Globus pallidus (tissue), 1 donor: ENCODE measurements around the gene ACP4.
"Not testable (repeated sequence)": the region's sequence is repeated elsewhere in the genome, so short reads cannot be mapped to it uniquely, and the experiment has no call there.

Source experiments
- DNase-seq: peaks from one replicate; pipeline ENCODE4 v3.0.0-alpha.2; 2015; ENCODE audit warnings: low spot score

Gene ACP4

DNA sequence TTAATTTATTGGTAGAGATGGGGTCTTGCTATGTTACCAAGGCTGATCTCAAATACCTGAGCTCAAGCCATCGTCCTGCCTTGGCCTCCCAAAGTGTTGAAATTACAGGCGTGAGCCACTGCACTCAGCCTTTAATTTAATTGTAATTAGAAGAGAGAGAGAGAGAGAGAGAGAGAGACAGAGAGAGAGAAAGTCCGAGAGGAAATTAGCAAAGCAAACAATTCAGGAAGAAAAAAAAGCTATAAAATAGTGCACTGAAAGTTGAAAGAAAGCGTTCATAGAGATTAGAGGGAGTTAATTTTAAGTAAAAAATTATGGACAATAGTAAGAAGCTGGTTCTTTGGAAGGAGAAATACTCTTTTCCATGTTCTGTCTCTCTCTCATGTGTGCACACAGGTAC, 13.0 kb upstream of the ACP4 start:
- DNase-seq: no peak

DNA sequence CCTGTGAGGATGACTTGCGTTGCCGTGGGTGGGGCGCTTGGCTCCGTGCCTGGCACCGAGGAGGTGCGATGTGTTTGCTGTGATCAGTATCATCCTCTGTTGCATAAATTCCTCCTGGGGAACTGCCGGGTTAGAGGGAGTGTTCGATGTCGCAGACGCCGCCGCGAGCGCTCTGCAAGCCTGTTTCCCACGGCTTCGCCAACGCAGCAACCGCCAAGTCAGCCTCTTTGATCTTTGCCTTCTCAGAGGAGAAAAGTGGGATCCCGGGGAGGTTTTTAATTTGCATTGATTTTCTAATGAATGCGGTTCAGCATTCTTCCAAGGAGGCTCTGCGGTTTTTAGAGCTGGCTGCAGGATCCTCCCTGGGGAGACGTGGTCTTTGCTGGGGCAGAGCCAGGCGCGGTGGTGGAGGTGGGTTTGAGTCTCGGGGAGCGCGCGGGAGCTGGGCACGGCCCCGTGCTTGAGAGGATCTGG, 12.3 kb upstream of the ACP4 start:
- no peak for DNase-seq

DNA sequence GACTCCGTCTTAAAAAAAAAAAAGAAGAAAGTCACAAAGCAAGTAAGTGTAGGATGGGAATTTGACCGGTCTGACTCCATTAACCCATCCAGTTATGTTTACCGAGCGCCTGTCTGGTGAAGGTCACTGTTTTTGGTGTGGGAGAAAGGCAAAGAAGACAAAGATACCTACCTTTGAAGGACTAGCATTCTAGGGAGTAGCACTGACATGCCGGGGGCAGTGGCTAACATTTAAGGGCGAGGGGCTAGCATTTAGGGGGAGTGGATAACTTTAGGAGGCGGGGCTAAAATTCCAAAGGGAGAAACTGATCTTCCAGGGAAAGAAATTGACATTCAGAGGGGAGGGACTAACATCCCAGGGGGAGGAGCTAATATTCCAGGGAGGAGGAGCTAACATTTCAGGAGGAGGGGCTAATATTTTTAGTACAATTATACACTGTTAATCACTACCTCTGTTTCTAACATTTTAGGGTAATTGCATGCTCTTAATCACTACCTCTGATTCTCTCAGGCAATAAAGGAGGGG, 11.2 kb upstream of the ACP4 start:
- no peak for DNase-seq

DNA sequence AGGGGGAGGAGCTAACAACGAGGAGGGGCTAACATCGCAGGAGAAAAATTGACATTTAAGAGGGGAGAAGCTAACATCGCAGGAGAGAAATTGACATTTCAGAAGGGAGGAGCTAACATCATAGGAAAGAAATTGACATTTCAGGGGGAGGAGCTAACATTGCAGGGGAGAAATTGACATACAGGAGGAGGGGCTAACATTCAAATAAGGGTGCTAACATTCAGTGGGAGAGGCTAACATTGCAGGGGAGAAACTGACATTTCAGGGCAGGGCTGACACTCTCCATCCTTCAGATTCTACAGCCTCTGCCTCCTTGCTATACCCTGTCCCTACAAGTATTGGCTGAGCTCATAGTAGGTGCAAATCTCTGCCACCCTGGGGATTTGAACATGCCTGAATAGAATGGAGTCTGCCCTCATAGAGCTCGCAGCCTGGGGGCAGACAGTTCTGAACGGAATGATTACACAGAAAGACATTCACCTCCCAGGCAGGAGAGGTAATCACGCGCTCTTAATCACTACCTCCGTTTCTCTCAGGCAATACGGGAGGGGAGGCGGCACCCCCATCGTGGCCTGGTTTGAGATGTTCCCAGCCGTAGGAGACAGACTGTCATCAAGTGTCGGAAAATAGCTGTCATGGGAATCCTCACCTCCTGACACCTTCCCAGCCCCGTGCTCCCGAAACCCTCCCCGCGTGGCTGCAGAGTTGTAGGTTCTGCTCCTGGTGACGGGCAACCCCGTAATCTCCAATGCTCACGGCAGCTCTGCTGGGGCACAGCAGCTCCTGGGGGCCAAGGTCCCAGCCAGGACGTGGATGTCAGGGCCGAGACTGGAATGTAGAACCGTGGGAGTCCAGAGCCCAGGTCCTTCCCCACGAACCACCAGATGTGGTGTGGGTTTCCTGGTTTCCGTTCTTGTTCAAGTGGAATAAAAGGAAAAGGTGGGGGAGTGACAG, 10.4 kb upstream of the ACP4 start:
- no peak for DNase-seq

DNA sequence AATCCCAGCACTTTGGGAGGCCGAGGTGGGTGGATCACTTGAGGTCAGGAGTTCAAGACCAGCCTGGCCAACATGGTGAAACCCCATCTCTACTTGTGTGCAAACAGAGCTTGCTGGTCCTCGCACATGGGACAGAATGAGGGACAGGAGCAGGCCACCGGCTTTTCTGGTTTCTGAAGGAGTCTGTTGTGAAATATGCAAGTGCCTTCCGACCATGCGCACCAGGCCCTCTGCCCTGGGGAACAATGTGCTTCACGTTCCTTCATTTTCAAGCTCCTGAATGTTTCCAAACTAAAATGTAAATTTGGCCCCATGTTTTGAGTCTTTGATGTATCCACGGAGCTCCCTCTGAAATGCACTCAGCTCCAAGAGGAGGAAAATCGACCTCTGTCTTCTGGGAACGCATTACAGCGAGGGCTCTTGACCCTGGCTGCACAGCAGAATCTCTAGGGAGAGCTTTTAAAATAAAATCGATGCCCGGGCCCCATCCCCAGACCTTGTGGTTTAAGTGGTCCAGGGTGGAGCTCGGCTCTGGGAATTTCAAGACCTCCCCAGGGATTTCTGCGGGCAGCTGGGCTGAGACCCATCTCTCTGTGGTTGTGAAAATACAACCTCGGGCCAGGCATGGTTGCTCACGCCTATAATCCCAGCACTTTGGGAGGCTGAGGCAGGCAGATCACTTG, 9.3 kb upstream of the ACP4 start:
- DNase-seq: no peak

DNA sequence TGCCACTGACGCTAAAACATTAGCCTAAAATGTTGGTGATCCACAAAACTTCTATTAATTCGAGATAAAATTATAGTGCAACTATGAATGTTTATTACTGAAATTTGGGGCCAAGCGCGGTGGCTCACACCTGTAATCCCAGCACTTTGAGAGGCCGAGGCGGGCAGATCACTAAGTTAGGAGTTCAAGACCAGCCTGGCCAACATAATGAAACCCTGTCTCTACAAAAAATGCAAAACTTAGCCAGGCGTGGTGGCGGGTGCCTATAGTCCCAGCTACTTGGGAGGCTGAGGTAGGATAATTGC, 6.4 kb upstream of the ACP4 start:
- not testable (repeated sequence) for DNase-seq

DNA sequence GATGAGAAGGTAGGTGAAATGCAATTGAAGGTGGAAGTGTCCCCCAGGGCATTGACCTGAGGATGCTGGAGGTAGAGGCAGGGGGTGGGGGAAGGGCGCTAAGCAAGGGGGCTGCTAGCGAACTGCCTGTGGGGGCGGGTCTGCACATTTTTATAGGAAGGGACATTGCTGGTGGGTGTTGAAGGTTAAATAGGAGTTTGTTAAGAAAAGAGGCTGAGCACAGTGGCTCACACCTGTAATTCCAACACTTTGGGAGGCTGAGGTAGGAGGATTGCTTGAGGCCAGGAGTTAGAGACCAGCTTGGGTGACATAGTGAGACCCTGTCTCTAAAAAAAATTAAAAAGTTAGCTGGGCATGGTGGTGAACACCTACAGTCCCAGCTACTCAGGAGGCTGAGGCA, 5.5 kb upstream of the ACP4 start:
- DNase-seq: no peak

DNA sequence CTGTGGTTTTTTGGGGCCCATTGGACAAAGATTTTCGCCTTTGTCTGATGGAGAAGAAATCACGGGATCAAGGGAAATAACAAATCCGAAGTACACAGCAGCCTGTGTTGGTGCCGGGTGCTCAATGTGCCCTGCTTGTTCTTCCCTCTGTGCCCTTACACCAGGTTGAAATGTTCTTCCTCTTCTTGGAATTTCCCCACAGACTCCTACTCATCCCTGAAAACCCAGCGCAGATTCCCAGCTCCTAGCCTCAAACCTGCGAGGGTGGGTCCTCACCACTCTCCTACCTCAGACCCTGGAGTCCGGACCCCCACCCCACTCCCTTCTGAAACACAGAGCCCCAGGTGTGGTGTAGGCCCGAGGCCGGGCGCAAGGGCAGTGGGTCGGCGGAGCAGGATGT, 4.9 kb upstream of the ACP4 start:
- no peak for DNase-seq

DNA sequence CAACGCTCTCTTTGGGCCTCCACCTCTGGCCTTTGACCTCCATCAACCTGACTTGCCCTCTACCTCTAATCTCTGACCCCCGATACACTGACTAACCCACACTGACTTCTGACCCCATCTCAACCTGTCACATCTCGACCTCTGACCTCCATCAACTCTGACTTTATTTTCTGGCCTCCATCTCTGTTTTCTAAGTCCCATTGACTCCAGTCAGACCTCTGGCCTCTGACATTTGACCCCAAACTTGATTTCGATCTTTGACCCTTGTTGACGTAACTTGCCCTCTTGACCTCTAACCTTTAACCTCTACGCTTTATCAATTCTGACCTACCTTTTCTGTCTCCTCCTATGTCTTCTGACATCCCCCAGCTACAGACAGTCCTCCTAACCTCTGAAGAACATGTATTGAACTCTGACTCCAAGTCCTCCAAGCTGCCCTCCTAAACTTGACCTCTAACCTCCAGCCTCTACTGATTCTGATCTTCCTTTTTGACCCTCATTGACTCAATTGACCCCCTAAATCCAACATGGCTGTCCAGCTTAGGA, 780 bp downstream of the ACP4 start:
- DNase-seq: no peak

DNA sequence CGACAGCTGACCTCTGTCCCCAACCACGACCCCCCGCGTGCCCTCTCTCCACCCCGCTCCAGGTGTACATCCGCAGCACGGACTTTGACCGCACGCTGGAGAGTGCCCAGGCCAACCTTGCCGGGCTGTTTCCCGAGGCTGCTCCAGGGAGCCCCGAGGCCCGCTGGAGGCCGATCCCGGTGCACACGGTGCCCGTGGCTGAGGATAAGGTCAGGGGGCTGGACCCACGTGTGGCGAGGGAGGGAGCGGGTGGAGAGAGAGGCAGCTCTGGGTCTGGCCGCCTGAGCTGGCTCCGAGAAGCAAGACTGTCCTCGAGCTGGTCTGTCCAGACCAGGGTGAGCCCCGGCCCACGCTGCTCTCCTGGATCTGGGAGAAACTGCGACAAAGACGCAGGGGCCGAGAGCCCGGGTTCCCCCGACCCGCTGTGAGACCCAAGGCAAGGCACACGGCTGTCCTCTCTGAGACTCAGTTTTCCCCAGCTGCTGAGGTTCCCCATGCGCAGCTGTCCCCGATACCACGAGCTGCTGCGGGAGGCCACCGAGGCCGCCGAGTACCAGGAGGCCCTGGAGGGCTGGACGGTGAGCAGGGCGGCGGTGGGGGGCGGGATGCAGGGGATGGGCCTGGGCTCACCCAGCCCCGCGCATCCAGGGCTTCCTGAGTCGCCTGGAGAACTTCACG, 1.5 kb downstream of the ACP4 start:
- DNase-seq: no peak

DNA sequence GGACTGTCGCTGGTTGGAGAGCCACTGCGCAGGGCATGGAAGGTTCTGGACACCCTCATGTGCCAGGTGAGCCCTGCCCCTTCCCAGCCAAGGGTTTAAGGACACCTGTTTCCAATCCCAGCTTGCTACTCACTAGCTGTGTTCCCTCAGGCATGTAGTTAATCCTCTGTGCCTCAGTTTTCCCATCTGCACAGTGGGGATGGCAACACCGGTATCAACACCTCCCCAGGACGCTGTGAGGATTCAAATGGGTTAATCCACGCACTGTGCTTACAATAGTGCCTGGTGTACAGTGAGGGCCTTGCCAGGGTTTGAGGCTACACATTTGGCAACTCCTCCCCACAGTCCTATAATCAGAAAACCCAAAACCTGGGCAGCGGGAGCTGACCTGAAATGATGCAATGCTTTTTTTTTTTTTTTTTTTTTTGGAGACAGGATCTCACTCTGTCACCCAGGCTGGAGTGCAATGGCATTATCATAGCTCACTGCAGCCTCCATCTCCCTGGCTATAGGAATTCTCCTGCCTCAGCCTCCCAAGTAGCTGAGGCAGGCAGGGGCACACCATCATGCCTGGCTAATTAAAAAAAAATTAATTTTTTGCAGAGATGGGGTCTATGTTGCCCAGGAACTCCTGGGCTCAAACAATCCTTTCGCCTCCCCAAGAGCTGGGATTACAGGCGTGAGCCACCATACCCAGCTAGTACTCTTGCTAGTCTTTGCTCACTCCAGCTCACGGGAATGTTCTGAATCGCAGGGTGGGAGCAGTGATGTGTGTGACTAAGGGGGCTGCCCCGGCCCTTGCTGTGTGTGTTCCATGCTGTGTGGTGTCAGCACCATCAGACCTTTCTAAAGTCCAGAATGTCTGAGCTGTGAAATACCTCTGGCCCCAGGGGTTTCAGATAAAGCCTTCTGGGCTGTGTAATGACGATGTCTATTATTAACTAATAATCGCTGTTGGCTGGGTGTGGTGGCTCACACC, 2.3 kb downstream of the ACP4 start:
- no peak for DNase-seq

DNA sequence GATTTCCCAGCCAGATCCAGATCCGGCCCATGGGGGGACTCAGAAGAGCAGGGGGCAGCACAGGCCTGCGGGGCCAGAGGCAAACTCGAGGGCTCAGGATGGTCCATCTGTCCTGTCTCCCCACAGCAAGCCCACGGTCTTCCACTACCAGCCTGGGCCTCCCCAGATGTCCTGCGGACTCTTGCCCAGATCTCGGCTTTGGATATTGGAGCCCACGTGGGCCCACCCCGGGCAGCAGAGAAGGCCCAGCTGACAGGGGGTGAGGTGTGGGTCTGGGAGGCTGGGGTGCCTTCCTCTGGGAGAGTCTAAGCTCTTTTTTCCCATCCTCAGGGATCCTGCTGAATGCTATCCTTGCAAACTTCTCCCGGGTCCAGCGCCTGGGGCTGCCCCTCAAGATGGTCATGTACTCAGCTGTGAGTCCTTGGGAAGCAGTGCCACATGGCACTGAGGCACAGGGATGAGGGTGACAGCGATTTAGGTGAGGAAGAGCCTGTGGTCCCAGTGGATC, 3.4 kb downstream of the ACP4 start:
- DNase-seq: no peak

DNA sequence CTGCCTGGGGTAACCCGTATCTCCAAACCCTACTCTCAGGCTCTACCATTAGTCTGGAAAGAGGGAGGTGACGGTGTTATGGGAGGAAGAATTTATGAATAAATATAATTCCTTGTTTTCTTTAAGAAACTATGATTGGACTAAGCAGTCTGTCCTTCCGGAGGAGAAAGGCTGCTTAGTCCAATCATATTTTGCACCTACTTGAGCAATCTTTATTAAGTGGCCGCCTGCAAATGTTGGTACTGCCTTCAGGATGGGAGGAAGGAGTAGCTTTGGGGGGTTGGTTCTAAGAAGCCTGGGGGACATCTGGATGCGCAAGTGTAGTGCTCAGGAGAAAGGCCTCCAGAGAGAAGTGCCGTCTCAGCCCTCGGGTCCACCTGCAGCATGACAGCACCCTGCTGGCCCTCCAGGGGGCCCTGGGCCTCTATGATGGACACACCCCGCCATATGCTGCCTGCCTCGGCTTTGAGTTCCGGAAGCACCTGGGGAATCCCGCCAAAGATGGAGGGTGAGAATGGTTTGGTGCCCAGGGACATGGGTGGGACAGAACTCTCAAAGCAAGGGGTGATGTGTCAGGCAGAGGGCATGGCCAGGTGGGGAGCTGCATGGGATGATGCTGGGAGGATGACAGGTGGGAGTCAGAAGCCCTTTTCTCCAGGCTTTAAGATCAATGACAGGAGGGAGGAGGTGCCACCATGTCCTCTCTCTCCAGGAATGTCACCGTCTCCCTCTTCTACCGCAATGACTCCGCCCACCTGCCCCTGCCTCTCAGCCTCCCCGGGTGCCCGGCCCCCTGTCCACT, 4.1 kb downstream of the ACP4 start:
- DNase-seq: no peak

DNA sequence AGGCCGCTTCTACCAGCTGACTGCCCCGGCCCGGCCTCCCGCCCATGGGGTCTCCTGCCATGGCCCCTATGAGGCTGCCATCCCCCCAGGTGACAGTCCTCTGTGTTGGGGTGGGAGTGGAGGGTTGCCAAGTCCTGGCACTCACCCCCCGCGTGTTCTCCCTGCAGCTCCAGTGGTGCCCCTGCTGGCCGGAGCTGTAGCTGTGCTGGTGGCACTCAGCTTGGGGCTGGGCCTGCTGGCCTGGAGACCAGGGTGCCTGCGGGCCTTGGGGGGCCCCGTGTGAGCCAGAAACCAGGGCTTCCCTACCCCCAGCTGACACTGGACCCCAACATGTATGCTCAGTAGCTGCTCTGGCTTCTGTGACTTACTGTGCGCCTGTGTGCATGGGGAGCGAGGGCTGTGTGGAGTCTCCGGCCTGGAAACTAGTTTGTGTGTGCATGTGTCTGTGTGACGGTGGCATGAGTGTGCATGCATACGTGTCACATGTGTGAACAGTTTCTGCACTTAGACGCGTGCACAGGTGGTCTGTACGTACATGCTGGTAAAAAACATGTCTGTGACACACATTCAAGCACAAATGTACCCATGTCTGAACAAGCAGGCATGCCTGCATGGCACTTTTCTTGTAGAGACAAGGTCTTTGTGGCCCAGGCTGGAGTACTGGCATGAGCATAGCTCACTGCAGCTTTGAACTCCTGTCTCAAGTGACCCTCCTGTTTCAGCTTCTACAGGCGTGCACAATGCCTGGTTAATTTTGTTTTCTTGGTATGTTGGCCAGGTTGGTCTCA, 4.9 kb downstream of the ACP4 start:
- DNase-seq: no peak

DNA sequence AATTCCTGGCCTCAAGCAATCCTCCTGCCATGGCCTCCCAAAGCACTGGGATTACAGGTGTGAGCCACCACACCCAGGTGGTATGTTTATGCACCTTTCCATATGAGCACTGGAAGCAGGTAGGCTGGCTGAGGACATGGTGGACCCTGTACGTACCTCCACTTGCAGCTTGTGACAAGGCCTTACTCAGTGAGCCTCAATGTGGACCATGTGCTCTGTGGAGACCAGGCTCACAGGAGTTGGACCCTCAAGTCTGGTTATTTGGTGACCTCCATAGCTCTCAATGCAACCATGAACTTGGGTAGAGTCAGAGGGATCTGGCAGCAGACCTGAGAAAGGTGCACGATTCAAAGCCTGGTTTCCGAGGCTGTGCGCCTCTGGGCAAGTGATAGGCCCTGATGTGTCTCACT, 5.5 kb downstream of the ACP4 start:
- DNase-seq: no peak

DNA sequence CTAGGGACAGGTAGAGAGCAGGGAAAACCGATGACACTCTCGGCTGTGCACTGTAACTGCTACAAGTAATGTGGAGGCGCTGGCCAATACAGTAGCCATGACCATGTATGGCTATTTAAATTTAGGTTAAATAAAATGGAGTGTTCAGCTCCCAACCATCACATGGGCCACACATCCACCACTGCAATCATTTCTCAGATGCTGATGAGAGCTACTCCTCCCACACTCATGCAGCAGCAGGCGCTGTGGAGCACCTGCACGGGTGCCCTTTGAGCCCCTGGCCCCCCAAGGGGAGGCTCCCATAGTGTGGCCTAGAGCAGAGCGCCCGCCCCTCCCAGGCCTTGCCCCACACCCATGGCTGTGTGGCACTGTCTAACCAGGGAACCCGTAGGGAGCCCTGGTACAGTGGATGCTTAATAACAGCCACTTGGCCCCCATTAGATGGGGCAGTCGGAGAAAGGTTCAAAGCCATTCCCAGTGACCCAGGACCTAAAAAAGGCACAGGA, 6.0 kb downstream of the ACP4 start:
- DNase-seq: no peak

DNA sequence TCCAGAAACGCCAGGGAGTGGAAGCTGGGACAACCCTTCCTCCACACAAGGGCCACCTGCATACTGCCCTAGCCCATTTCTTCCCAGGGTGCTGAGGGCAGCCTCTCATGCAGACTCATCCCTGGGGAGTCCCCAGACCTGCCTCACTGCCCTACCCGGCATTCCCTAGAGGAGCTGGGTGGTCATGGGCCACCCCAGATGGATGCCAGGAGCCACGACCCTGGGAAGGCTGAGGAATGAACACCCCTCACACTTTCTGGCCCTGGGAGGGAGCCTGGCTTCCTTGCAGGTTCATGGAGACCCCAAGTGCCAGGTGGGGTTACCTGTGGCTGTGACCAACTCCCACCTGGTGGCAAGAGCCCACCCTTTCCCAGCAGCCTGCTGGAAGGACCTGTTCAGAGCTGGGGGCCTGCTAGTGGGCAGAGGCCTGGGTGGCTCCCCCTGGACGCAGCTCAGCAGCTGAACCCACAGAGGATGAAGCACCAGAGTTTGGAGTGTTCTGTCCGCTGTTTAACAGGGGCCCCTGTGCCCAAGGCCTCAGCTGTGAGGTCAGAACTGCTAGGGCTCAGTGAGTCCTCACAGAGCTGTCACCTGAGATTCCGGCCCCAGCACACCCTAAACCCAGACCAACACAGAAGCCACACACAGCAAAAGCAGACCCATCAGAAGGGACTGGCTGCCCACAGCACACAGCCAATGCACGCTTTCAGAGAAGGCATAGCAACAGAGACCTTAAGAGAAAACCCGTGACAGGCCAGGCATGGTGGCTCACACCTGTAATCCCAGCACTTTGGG, 6.6 kb downstream of the ACP4 start:
- DNase-seq: no peak

DNA sequence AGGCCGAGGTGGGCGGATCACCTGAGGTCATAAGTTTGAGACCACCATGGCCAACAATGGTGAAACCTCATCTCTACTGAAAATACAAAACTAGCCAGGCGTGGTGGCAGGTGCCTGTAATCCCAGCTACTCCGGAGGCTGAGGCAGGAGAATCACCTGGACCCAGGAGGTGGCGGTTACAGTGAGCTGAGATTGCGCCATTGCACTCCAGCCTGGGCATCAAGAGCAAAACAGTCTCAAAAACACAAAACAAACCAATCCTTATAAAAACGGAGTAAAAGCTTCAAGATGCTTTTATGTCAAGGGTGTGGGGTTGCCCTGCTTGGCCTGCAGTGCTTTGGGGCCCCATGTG, 7.2 kb downstream of the ACP4 start:
- no peak for DNase-seq
